CD4-positive, alpha-beta T cell (primary cell): ENCODE measurements around the gene SLC25A51. TPM values are rescaled to one million over a fixed set of nuclear protein-coding genes. Genes with fewer than 3 reads are reported as not detected.
"Not testable (repeated sequence)": the region's sequence is repeated elsewhere in the genome, so short reads cannot be mapped to it uniquely, and the experiment has no call there.

Experiments used
- ATAC-seq: fragments of 200-7000 bp; cut with Tn5 transposase; one replicate; pipeline ENCODE4 v1.10.0; 2022; ENCODE audit warnings: mild to moderate bottlenecking; ENCODE audit not compliant: poor library complexity
- CTCF ChIA-PET: fragments of 350-600 bp; sonication (Branson Sonifier 250); formaldehyde crosslinking; loops from one replicate; lab custom pipeline; 2021; ENCODE audit warnings: antibody characterized with exemption, inconsistent platforms; lab: Charles Lee
- POLR2A ChIA-PET: fragments of 350-600 bp; sonication (Branson Sonifier 250); formaldehyde crosslinking; loops from one replicate; lab custom pipeline; 2021; ENCODE audit warnings: antibody characterized with exemption, inconsistent platforms; lab: Charles Lee
- DNase-seq, 14 experiments: peaks; one replicate each; pipeline ENCODE4 v3.0.0-alpha.2; 2013 to 2020; ENCODE audit warnings: mixed read lengths in 2 of 14
- H3K27ac ChIP-seq, 2 donors: one replicate each; pipeline versions ENCODE4 v1.5.1 to v1.7.0; 2013; ENCODE audit warnings: low read length in 2 of 2, low read depth in 1 of 2, mild to moderate bottlenecking in 1 of 2
- H3K27me3 ChIP-seq, 2 experiments: 1 replicate in 1 of 2; 2 replicates in 1 of 2; pipeline versions ENCODE4 v1.6.1 to v1.7.0; 2013; ENCODE audit warnings: low read length in 2 of 2, control low read depth in 1 of 2, mild to moderate bottlenecking in 1 of 2, moderate library complexity in 1 of 2; ENCODE audit not compliant: insufficient read depth in 2 of 2, control insufficient read depth in 1 of 2
- H3K36me3 ChIP-seq: one replicate; pipeline ENCODE4 v1.6.1; 2013; ENCODE audit warnings: low read length, control low read depth; ENCODE audit not compliant: insufficient read depth
- H3K4me1 ChIP-seq: one replicate; pipeline ENCODE4 v1.6.1; 2013; ENCODE audit warnings: low read length, control low read depth; ENCODE audit not compliant: insufficient read depth
- H3K4me3 ChIP-seq: one replicate; pipeline ENCODE4 v1.5.1; 2013; ENCODE audit warnings: mild to moderate bottlenecking, low read length, moderate library complexity
- H3K9me3 ChIP-seq, 2 experiments: 1 replicate in 1 of 2; 2 replicates in 1 of 2; pipeline versions ENCODE4 v1.6.1 to v1.7.0; 2013; ENCODE audit warnings: low read length in 2 of 2, mild to moderate bottlenecking in 2 of 2, control low read depth in 1 of 2, moderate library complexity in 1 of 2; ENCODE audit not compliant: control insufficient read depth in 1 of 2, insufficient read depth in 1 of 2
- H3K27ac Mint-ChIP-seq: one replicate; pipeline ENCODE4 v1.8.0; 2020; ENCODE audit warnings: mixed read lengths
- H3K27me3 Mint-ChIP-seq: one replicate; pipeline ENCODE4 v1.8.0; 2021; ENCODE audit warnings: mixed read lengths
- H3K36me3 Mint-ChIP-seq: one replicate; pipeline ENCODE4 v1.8.0; 2021; ENCODE audit warnings: low read depth, mixed read lengths
- H3K4me1 Mint-ChIP-seq: one replicate; pipeline ENCODE4 v1.8.0; 2021; ENCODE audit warnings: low read depth, mixed read lengths
- H3K4me3 Mint-ChIP-seq: one replicate; pipeline ENCODE4 v1.8.0; 2020; ENCODE audit warnings: mild to moderate bottlenecking, mixed read lengths
- H3K9me3 Mint-ChIP-seq: one replicate; pipeline ENCODE4 v1.8.0; 2020; ENCODE audit warnings: mixed read lengths
- intact Hi-C, 2 experiments: fragments of 100-400 bp; cut with DNase I in 1 of 2; cut with micrococcal nuclease in 1 of 2; formaldehyde crosslinking; loops; one replicate each; pipeline versions ENCODE4 v1.15.1 to v1.9.0; 2023 to 2025; cut with DNase I, micrococcal nuclease
- total RNA-seq, 174 experiments: library from RNA in 2 of 174; stranded (reverse) in 2 of 174; gene quantifications; one replicate each; pipeline ENCODE4 v1.2.3 and lab custom pipeline; 2021 to 2026
- TF ChIP-seq, protein P1 (sequence below): fragments of 200-600 bp; IDR thresholded peaks from one replicate; pipeline ENCODE4 v1.8.0; 2022; ENCODE audit warnings: antibody characterized with exemption, mild to moderate bottlenecking

SLC25A51 gene
- total RNA-seq, 2 experiments from 2014 or later: 13.3 to 13.8 TPM

DNA sequence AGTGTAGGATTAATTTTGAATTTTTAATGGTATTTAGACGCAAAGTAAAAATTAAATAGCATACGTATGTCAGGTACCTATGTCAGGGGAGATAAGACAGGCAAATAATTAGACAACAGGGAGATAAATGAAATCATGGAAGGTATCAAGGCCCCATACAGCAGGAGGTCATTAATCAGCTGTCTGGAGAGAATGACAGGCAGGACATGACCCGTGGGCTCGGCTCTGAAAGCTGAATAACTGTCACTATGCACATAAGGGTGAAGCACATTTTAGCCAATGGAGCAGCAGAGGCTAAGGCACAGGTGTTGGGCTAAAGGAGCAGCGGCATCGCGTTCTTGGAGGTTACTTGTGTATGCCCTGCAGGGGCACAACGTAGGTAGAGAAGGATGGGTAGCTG is 11.9 kb downstream of the SLC25A51 start:
- H3K27me3 ChIP-seq: no peaks in the 10 kb centered on the region
- peaks cover 50% of the 10 kb centered on the region for H3K36me3 ChIP-seq
- intact Hi-C loops: no loop called here
- ChIA-PET POLR2A (no interaction called here), CTCF (no interaction called here)
- Mint-ChIP-seq H3K36me3 (peaks cover 88% of the 10 kb centered on the region), H3K27ac (no peak overlapping the region), H3K4me1 (no peaks in the 10 kb centered on the region), H3K4me3 (no peak overlapping the region), H3K9me3 (no peaks in the 10 kb centered on the region), H3K27me3 (no peaks in the 10 kb centered on the region)
- ATAC-seq (no peak), DNase-seq (no peak)
- H3K27ac ChIP-seq: no peak overlapping the region
- no peaks in the 10 kb centered on the region for H3K9me3 ChIP-seq
- TF ChIP-seq, protein P1, sequence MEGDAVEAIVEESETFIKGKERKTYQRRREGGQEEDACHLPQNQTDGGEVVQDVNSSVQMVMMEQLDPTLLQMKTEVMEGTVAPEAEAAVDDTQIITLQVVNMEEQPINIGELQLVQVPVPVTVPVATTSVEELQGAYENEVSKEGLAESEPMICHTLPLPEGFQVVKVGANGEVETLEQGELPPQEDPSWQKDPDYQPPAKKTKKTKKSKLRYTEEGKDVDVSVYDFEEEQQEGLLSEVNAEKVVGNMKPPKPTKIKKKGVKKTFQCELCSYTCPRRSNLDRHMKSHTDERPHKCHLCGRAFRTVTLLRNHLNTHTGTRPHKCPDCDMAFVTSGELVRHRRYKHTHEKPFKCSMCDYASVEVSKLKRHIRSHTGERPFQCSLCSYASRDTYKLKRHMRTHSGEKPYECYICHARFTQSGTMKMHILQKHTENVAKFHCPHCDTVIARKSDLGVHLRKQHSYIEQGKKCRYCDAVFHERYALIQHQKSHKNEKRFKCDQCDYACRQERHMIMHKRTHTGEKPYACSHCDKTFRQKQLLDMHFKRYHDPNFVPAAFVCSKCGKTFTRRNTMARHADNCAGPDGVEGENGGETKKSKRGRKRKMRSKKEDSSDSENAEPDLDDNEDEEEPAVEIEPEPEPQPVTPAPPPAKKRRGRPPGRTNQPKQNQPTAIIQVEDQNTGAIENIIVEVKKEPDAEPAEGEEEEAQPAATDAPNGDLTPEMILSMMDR: no peak
- H3K4me1 ChIP-seq: no peaks in the 10 kb centered on the region
- H3K4me3 ChIP-seq: no peak overlapping the region

DNA sequence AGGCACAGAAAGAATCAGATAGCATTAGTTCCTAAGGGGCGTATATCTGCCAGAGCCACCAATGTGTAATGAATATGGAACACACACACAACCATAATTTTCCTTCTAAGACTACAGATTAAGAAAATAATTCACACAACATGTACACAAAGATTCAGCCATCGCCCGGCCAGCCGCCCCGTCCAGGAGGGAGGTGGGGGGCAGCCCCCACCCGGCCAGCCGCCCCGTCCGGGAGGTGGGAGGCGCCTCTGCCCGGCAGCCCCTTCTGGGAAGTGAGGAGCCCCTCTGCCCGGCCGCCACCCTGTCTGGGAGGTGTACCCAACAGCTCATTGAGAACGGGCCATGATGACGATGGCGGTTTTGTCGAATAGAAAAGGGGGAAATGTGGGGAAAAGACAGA is 12.9 kb downstream of the SLC25A51 start:
- DNase-seq, CTCF ChIA-PET, H3K27ac ChIP-seq, POLR2A ChIA-PET, H3K4me3 Mint-ChIP-seq, H3K27ac Mint-ChIP-seq, H3K27me3 ChIP-seq, H3K4me1 Mint-ChIP-seq, intact Hi-C loops, H3K4me3 ChIP-seq, H3K9me3 ChIP-seq, ATAC-seq, H3K4me1 ChIP-seq, H3K27me3 Mint-ChIP-seq, H3K9me3 Mint-ChIP-seq: not testable (repeated sequence)
- H3K36me3 ChIP-seq: peaks cover 45% of the 10 kb centered on the region
- H3K36me3 Mint-ChIP-seq: peaks cover 79% of the 10 kb centered on the region

DNA sequence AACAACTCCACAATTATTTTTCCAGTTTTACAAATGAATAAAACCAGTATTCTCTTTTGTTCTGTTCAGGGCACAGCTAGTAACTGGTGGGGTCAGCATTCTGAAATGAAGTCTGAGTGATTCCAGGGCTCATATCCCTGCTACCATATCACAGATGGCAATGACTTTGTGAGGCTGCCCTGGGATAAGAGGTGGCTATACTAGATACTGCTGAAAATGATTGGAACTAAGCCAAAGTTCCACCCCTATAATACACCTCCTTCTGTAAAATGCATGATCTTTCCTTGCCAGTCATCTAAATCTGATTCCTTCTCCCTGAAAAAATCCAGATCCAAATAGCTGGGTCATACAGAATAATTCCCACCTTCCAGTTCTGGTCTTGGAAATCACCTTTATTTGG is 14.4 kb downstream of the SLC25A51 start:
- Mint-ChIP-seq H3K9me3 (no peaks in the 10 kb centered on the region), H3K27me3 (no peaks in the 10 kb centered on the region), H3K27ac (no peak overlapping the region), H3K4me1 (no peaks in the 10 kb centered on the region), H3K4me3 (no peak overlapping the region), H3K36me3 (peaks cover 72% of the 10 kb centered on the region)
- H3K4me1 ChIP-seq: no peaks in the 10 kb centered on the region
- no peaks in the 10 kb centered on the region for H3K9me3 ChIP-seq
- TF ChIP-seq, protein P1: no peak
- ATAC-seq (no peak), DNase-seq (no peak)
- peaks cover 40% of the 10 kb centered on the region for H3K36me3 ChIP-seq
- no peak overlapping the region for H3K4me3 ChIP-seq
- POLR2A ChIA-PET: no interaction called here
- CTCF ChIA-PET: no interaction called here
- intact Hi-C loops: loop anchor here in 1 of 2 experiments (10.0 kb wide), 1 partner anchor 305 kb away; no protein-coding TSS in a partner anchor
- H3K27me3 ChIP-seq: no peaks in the 10 kb centered on the region
- no peak overlapping the region for H3K27ac ChIP-seq

DNA sequence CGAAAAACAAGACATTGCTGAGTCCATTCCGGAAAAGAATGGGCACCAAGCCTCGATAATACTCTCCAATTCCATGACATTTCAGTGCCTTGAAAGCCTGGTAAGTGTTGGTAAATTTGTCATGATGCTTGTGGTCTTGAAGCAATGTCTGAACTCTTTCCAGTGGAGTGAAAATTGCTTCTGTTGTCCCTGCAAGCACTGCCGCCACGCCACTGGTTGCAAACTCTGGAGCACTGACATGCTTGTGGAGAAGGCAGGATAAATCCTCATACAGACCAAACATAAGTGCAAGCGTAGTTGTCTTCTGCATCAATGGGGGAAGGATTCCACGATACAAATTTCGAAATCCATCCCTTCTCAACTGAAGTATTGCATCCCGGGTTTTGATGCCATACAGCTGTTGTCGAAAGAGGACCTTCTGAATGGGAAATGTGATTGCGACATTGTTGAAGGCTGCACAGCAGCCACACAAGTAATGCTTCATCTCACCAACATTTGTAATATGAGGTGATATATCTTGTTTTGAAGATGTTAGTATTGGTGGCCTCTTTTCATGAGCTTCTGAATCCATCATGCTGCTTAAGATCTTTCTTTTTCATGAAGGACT is 15.8 kb downstream of the SLC25A51 start:
- H3K27me3 ChIP-seq, H3K4me3 ChIP-seq, H3K9me3 ChIP-seq, H3K4me1 ChIP-seq, H3K27ac Mint-ChIP-seq, DNase-seq, ATAC-seq, POLR2A ChIA-PET, H3K27me3 Mint-ChIP-seq, CTCF ChIA-PET, H3K27ac ChIP-seq, H3K9me3 Mint-ChIP-seq, H3K4me3 Mint-ChIP-seq, H3K4me1 Mint-ChIP-seq: not testable (repeated sequence)
- peaks cover 59% of the 10 kb centered on the region for H3K36me3 Mint-ChIP-seq
- H3K36me3 ChIP-seq: peaks cover 27% of the 10 kb centered on the region
- intact Hi-C loops: loop anchor here in 1 of 2 experiments (10.0 kb wide), 1 partner anchor 303 kb away; no protein-coding TSS in a partner anchor
